ENCODE data around the gene FXYD7.
A peak's percentile ranks its signal among the peaks of the same experiment; 100 is the strongest.
"Not testable (repeated sequence)": the region's sequence is repeated elsewhere in the genome, so short reads cannot be mapped to it uniquely, and the experiment has no call there.

FXYD7 gene
- 5.3 to 6.8 reads per million in 2 donors for total RNA-seq

DNA sequence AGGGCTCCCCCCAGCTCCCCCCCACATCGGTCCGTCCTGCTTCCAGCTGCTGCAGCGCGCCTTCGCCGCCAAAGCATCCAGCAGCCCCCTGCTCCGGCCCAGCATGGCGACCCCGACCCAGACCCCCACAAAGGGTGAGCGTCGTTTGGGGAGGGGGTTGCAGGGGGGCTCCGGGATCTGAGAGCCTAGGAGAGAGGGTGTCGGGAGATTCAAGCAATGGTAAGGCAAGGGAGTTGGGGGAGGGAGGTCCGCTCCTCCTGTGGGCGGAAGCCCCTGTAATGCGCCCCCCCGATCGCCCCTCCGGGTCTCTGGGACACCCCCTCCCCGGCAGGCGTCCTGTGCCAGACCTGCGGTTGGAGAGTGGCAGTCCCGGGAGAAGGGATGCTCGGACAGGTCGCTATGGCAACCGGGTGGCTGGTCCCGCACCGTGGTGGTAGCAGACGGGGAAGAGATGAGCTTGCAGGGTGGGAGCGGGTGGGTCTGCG lies at the start of gene FXYD7:
FXYD7 (plus strand) TSS at position 25 of the 485 bp plus-strand sequence; CDS start at position 104, 79 bp downstream.
- peak in 1 of 5 experiments; percentile 16 for DNase-seq

- DNase-seq, result no peak
Measured at GRCh38 chr19:35093430-35093829, 49.6 kb upstream of the FXYD7 start.

DNA sequence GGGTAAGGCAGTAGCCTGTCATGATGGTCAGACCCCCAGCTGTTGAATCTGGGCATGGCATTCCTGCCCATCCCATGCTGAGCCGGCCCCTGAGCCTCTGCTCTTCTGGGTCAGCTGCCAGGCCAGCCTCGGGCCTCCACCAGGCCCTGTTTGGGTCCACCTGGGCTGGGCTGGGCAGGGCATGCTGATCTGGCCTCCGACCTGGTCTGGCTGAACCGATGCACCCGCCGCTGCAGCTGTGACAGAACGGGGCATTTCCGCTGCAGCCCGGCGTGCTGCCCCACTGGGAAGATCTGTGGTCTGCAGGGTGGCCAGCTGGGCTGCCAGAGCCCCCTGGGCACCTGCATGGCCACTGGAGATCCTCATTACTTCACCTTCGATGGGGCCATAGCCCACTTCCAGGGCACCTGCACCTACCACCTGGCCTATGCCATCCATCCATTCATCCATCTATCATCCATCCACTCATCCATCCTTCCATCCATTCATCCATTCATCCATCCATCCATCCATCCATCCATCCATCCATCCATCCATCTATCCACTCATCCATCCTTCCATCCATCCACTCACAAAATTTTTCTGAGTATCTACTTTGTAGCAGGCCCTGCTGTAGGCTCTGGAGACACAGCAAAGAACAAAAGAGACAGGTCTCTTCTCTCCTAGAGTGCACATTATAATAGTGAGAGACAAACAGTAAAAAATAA lies 49.0 kb upstream of the FXYD7 start:
- DNase-seq, result no peak

GRCh38 chr19:35094656-35095055 lies 48.4 kb upstream of the FXYD7 start:
- no peak for DNase-seq

- no peak for DNase-seq
Measured at GRCh38 chr19:35095667-35096368, 47.2 kb upstream of the FXYD7 start.

DNA sequence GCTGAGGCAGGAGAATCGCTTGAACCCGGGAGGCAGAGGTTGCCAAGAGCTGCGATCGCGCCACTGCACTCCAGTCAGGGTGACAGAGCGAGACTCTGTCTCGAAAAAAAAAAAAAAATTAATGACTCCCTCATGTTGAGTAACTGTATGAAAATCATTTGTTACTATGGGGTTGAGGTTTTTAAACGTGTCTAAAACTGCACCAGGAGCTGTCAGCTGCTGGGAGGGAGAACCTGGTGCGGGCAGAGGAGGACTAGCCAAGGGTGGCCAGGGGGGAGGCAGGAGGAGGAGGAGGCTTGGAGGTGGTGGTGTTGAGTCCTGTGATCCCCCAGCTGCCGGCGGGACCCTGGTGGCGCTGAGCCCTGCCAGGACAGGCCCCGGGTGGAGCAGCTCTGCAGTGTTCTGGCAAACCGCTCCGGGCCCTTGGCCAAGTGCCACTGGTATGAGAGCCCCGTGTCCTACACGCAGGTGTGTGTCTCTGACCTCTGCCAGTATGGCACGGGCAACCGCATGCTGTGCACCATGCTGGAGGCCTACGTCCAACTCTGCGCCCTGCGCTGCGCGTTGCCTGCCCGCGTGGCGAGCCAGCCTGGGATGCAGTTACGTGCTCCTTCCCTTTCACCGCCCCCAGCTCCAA lies 44.5 kb upstream of the FXYD7 start:
- no peak for DNase-seq

DNA sequence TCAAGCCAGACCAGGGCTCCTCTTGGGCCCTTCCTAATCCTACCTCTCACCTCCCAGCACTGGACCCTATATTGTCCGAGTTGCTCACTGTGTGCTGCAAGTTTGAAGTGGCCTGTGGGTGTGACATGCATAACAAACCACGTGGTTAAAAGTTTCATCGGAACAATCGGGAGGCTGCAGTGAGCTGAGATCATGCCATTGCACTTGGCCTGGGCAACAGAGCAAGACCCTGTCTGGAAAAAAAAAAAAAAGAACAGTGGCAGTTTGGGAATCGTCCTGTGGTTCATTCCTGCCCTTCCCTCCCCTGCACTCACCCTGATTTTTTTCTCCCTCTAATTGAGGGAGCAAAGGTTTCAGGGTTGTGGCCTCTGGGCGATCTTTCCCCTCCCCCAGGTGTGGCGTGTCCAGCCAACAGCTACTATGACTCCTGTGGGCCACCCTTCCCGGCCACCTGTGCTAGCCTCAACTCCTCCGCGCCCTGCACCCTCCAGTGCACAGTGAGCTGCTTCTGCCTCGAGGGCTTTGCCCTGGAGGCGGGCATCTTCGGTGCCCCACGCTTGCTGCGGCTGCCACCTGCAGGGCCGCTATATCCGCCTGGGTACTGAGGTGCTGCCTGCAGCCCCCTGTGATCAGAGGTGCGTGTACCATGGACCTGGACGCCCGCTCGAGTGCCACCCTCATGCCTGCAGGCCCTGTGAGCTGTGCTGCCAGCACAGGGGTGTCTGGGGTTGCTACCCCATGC lies 43.7 kb upstream of the FXYD7 start:
- DNase-seq, result no peak

DNA sequence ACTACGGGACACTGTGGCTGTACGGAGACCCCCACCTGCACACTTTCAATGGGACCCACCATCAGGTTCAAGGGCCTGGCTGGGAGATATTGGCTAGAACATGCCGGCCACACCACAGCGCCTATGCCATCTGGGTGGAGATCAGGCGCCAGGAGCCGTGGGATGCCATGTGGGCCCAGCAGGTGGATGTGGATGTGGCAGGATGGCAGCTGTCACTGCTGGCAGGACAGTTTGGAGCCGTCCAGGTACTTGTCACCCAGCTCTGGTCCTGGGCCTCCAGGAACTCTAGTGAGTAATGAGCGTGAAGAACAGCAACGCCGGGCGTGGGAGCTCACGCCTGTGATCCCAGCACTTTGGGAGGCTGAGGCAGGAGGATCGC lies 43.2 kb upstream of the FXYD7 start:
- DNase-seq, result no peak

- DNase-seq, result no peak
Measured at GRCh38 chr19:35100588-35101533, 42.2 kb upstream of the FXYD7 start.

DNA sequence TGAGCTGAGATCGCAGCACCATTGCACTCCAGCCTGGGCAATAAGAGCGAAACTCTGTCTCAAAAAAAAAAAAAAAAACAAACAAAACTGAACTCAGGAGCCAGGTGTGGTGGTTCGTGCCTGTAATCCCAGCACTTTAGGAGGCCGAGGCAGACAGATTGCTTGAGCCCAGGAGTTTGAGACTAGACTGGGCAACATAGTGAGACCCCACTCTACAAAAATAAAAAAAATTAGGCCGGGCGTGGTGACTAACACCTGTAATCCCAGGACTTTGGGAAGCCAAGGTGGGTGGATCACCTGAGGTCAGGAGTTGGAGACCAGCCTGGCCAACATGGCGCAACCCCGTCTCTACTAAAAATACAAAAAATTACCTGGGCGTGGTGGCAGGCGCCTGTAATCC lies 41.1 kb upstream of the FXYD7 start:
- not testable (repeated sequence) for DNase-seq

DNA sequence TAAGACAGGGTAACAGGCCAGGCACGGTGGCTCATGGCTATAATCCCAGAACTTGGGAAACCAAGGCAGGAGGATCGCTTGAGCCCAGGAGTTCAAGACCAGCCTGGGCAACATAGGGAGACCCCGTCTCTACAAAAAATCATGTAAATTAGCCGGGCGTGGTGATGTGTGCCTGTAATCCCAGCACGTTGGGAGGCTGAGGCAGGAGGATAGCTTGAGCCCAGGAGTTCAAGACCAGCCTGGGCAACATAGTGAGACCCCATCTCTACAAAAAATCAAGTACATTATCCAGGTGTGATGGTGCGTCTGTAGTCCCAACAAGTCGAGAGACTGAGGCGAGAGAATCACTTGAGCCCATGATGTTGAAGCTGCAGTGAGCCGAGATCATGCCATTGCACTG lies 39.4 kb upstream of the FXYD7 start:
- DNase-seq, result not testable (repeated sequence)

DNA sequence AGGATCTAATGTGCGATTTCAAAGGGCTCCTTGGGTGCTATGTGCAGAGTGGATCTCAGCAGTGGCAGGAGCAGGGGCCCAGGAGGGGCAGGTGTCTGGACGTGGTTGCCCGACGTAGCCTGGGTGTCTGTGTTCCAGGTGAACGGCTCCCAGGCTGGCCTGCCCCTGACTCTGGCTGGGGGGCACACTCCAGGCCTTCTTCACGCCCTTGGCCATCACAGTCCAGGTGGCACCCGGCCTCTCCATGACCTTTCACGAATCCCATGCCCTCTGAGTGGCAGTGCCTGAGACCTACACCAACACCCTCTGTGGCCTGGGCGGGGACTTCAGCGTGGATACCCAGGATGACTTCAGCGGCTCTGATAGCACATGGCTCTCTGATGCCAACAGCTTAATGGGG lies 38.7 kb upstream of the FXYD7 start:
- no peak for DNase-seq

- no peak for DNase-seq
Measured at GRCh38 chr19:35105047-35105410, 38.0 kb upstream of the FXYD7 start.

DNA sequence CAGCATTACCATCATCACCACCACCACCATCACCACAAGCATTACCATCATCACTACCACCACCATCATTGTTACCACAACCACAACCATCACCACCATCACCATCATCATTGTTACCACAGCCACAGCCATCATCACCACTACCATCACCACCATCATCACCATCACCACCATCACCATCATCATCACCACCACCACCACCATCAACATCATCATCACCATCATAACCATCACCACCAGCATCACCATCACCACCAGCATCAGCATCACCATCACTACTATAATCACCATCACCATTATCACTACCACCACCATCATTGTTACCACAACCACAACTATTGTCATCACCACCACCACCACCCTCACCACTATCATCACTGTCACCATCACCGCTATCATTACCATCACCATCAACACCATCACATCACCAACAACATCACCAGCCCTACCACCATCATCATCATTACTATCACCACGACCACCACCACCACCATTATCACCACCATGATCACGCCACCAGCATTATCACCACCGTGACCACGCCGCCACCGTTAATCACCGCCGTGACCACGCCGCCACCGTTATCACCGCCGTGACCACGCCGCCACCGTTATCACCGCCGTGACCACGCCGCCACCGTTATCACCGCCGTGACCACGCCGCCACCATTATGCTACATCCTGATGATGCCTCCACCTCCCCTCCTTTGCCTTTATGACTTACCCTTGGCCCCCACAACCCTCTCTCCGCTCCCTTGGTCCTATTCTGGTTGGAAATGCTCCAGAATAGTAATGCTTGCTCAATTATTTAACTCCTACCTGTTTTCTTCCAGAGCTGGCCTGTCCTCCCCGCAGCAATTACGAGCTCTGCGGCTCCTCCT lies 37.4 kb upstream of the FXYD7 start:
- DNase-seq, result peak in 1 of 5 experiments; percentile 44

- DNase-seq, result no peak
Measured at GRCh38 chr19:35106291-35106583, 36.8 kb upstream of the FXYD7 start.

DNA sequence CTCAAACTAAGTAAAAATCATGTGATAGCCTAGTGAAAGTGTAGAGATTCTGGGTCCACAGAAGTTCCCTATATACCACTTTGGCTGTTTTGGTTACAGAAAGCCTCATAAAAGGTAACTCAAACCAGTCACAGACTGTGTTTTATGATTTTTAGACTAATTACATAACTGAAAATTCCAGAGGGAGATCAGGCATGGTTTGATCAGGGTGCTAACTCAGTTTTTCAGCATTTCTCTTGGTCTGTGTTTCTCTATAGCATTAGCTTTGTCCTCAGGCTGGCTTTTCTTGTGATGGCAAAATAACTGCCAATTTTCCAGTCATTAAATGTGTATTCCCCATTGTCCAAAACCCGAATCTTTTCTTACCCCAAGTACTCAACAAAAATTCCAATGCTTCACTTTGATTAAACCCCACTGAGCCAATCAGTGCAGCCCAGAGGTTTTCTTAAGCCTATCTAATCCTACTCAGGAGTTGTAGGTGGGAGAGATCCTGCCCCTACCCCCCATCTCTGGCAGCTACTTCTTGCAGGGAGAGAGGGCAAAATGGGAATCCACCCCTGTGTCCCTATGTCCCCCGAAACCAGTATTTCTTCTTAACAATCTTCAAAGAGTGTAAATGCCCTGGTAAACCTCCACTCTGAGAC lies 36.0 kb upstream of the FXYD7 start:
- no peak for DNase-seq

- DNase-seq, result no peak
Measured at GRCh38 chr19:35107545-35107944, 35.5 kb upstream of the FXYD7 start.

GRCh38 chr19:35108730-35109129 lies 34.3 kb upstream of the FXYD7 start:
- no peak for DNase-seq

DNA sequence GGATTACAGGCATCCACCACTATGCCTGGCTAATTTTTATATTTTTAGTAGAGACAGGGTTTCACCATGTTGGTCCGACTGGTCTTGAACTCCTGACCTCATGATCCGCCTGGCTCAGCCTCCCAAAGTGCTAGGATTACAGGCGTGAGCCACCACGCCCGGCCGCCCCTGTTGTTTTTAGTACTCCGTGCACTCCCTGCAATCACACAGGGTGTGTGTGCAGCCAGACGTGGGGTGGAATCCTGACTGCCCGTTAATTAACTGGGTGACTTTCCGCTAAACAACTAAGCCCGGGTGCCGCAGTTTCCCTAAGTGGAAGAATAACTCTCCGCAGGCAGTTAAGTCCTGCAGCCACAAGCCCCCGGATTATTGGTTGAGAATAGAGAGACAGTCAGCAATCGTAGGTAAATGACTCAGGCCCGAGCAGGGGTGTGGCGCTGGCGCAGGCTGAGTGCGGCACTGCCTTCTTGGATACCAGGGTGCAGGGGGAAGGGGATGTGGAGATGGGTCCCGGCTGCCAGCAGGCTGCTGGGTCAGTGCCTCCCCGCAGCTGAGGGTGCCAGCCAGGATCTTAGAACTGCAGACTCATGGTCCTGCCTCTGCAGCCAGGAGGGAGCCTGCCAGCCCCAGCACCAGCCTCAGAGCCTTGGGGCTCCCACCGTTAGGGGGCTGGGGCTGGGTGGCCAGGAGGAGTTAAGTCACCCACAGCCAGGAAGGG lies 33.5 kb upstream of the FXYD7 start:
- DNase-seq, result no peak

- DNase-seq, result no peak
Measured at GRCh38 chr19:35110974-35111373, 32.1 kb upstream of the FXYD7 start.
